CD4-positive, alpha-beta T cell treated with Interleukin-2 at 100 ng/mL for 4 hours (primary cell): ENCODE data around the gene FKBP8.

Source experiments
- DNase-seq: peaks from one replicate; pipeline ENCODE4 v3.0.0-alpha.2; 2020; ENCODE audit warnings: low spot score

FKBP8 gene

GRCh38 chr19:18521692-18522123 is 21.7 kb downstream of the FKBP8 start, which contains the start of gene ELL:
ELL (minus strand) TSS chr19:18522070; CDS start chr19:18522055, 15 bp downstream.
- DNase-seq = no peak

GRCh38 chr19:18520848-18521691 is 22.3 kb downstream of the FKBP8 start:
- DNase-seq = no peak

GRCh38 chr19:18519962-18520847 is 23.2 kb downstream of the FKBP8 start:
- peak; percentile 67 for DNase-seq

GRCh38 chr19:18518639-18519038 is 24.7 kb downstream of the FKBP8 start:
- no peak for DNase-seq

- DNase-seq = no peak
Measured at GRCh38 chr19:18517606-18518005, 25.8 kb downstream of the FKBP8 start.

GRCh38 chr19:18515959-18516358 is 27.4 kb downstream of the FKBP8 start:
- no peak for DNase-seq

GRCh38 chr19:18514800-18515682 is 28.3 kb downstream of the FKBP8 start:
- peak; percentile 65 for DNase-seq

- no peak for DNase-seq
Measured at GRCh38 chr19:18513868-18514267, 29.5 kb downstream of the FKBP8 start.

- no peak for DNase-seq
Measured at GRCh38 chr19:18510216-18510615, 33.2 kb downstream of the FKBP8 start.

GRCh38 chr19:18508585-18508984 is 34.8 kb downstream of the FKBP8 start:
- no peak for DNase-seq

- no peak for DNase-seq
Measured at GRCh38 chr19:18507727-18508440, 35.5 kb downstream of the FKBP8 start.

- peak; percentile 49 for DNase-seq
Measured at GRCh38 chr19:18507021-18507726, 36.2 kb downstream of the FKBP8 start.

- peak; percentile 39 for DNase-seq
Measured at GRCh38 chr19:18506101-18506930, 37.1 kb downstream of the FKBP8 start.

- DNase-seq = no peak
Measured at GRCh38 chr19:18504886-18505610, 38.3 kb downstream of the FKBP8 start.

GRCh38 chr19:18503971-18504885 is 39.1 kb downstream of the FKBP8 start:
- DNase-seq = no peak

- DNase-seq = no peak
Measured at GRCh38 chr19:18503337-18503970, 39.9 kb downstream of the FKBP8 start.

- DNase-seq = no peak
Measured at GRCh38 chr19:18502638-18503294, 40.6 kb downstream of the FKBP8 start.
